Measurements from ENCODE around the gene RPL5.

DNA sequence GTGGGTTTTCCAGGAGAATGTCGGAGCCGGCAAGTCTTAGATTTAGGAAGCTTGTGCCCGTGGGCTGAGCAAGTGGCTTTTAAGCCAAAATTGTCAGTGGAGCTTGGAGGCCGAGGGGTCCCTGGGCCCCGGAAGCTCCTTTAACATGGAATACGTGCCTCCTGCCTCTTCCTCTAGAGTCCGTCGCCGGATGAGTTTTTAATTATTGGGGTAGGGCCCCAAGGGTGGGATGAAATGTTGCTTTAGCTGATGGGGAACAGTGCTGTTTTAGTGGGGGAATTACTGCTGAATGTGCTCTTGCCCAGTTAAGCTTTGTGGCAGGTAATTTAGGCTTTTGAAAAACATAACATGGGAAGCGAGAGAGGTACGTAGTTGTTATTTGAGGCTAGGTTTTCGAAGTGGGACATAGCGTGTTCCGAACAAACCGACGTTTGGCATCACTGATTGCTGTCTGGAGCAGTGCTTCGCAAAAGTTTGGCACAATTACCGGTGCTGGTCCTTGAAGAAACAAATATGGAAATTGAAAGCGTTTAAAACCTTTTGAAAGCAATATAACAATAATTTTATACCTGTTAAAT lies 786 bp downstream of the RPL5 start:
- TF ChIP-seq CTCF (IDR thresholded peaks at IDR 0.05) (no peak), POLR2AphosphoS5 (IDR thresholded peaks at IDR 0.05) (no peak)

All from prostate gland (tissue), 2 donors.